GM12874 (cell line): ENCODE measurements around the gene DDC.

Experiments used
- TF ChIP-seq, protein P1 (sequence below): IDR thresholded peaks from 2 replicates; pipeline ENCODE4 v1.5.1; 2011; ENCODE audit warnings: low read depth, mild to moderate bottlenecking, control low read depth, low read length, moderate library complexity; ENCODE audit not compliant: insufficient read depth

Gene DDC

GRCh38 chr7:50594136-50594535 is 28.9 kb upstream of the DDC start:
- TF ChIP-seq, protein P1, sequence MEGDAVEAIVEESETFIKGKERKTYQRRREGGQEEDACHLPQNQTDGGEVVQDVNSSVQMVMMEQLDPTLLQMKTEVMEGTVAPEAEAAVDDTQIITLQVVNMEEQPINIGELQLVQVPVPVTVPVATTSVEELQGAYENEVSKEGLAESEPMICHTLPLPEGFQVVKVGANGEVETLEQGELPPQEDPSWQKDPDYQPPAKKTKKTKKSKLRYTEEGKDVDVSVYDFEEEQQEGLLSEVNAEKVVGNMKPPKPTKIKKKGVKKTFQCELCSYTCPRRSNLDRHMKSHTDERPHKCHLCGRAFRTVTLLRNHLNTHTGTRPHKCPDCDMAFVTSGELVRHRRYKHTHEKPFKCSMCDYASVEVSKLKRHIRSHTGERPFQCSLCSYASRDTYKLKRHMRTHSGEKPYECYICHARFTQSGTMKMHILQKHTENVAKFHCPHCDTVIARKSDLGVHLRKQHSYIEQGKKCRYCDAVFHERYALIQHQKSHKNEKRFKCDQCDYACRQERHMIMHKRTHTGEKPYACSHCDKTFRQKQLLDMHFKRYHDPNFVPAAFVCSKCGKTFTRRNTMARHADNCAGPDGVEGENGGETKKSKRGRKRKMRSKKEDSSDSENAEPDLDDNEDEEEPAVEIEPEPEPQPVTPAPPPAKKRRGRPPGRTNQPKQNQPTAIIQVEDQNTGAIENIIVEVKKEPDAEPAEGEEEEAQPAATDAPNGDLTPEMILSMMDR = no peak

DNA sequence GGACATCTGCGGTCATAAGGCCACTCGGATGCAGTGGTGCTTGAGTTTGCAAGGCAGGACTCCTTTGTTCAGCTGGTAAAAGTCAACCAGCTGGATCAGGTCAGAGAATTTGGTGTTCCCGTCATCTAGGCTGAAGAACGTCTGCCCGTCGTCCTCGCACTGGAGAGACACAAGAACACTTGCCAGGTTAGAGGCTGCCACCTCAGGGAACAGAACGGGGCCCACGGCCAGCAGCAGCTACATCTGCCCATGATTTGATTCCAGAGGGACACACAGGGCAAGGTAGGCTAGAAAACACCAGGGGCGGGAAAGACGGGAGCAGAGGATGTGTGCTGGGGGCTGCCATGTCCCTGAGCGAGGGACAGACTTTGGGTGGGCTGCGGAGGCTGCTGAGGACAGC is 27.7 kb upstream of the DDC start:
- TF ChIP-seq, protein P1 = no peak

- TF ChIP-seq, protein P1 = no peak
Observed at GRCh38 chr7:50591480-50592438, 26.6 kb upstream of the DDC start.

GRCh38 chr7:50591098-50591479 is 25.9 kb upstream of the DDC start:
- TF ChIP-seq, protein P1 = no peak

GRCh38 chr7:50590535-50590934 is 25.3 kb upstream of the DDC start:
- TF ChIP-seq, protein P1 = no peak

GRCh38 chr7:50589364-50589763 is 24.2 kb upstream of the DDC start:
- TF ChIP-seq, protein P1 = no peak

DNA sequence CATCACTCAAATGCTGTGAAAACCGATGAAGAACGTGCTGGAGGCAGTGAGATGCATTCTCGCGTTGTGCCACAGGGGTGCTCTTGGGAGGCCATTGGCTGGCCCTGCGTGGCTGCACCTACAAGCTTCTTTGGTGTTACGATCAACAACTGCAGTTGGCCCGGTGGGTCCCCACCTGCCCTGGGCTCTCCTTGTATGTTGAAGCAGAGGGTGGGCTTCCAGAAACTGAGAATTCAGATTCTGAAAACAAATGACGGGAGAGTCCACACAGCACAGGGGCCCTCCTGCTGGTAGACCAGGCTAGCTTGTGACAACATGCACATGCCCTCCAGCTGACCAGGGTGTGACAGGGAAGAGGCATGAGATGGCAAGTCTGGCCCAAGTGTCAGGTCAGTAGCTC is 23.7 kb upstream of the DDC start:
- TF ChIP-seq, protein P1 = 0 out of 2 replicates have a peak, but pooled peaks have one; percentile 11
